Measurements from ENCODE around the gene ZNF330.

ZNF330 gene

DNA sequence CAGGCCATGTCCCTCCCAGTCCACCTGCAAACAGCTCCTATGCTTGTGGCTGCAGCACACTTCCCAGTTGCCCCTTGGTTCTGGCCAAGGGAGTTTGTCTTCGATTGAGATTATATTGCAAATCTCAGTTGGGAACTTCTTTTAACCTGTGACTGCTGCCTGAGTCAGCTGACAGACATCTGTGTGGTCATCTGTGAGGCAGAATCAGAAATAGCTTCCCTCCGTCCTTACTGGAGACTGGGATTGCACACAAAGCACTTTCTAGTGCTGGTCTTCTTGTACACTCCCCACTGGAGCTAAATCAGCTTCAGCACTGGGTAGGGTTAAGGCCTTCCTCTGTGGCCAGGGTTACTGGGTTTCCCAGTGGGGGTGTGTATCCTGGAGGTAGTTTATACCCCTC is 34.3 kb downstream of the ZNF330 start:
- no peak overlapping the region for H3K4me2 ChIP-seq (ENCODE audit: low read length)
- no peaks in the 10 kb centered on the region for H3F3A ChIP-seq (ENCODE audit: control insufficient read depth, insufficient read depth)
- H3K27me3 ChIP-seq (ENCODE audit: control insufficient read depth, low read length): no peaks in the 10 kb centered on the region
- H3K27ac ChIP-seq (ENCODE audit: low read depth, low read length): no peak overlapping the region
- no peaks in the 10 kb centered on the region for H3K36me3 ChIP-seq (ENCODE audit: control insufficient read depth, low read length)
- H3K4me3 ChIP-seq (ENCODE audit: low read length): no peak overlapping the region
- no peaks in the 10 kb centered on the region for H4K20me1 ChIP-seq (ENCODE audit: control insufficient read depth, insufficient read depth, low read depth, low read length)
- H3K9me3 ChIP-seq (ENCODE audit: control insufficient read depth, insufficient read depth, low read length): no peaks in the 10 kb centered on the region
- no peak for TF ChIP-seq EZH2phosphoT487 (IDR thresholded peaks at IDR 0.05; ENCODE audit: borderline replicate concordance, low read length)
- TF ChIP-seq, protein P1, sequence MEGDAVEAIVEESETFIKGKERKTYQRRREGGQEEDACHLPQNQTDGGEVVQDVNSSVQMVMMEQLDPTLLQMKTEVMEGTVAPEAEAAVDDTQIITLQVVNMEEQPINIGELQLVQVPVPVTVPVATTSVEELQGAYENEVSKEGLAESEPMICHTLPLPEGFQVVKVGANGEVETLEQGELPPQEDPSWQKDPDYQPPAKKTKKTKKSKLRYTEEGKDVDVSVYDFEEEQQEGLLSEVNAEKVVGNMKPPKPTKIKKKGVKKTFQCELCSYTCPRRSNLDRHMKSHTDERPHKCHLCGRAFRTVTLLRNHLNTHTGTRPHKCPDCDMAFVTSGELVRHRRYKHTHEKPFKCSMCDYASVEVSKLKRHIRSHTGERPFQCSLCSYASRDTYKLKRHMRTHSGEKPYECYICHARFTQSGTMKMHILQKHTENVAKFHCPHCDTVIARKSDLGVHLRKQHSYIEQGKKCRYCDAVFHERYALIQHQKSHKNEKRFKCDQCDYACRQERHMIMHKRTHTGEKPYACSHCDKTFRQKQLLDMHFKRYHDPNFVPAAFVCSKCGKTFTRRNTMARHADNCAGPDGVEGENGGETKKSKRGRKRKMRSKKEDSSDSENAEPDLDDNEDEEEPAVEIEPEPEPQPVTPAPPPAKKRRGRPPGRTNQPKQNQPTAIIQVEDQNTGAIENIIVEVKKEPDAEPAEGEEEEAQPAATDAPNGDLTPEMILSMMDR (IDR thresholded peaks at IDR 0.05; ENCODE audit: low read depth, low read length, poor library complexity, severe bottlenecking): no peak
- no peaks in the 10 kb centered on the region for H3K4me1 ChIP-seq (ENCODE audit: control insufficient read depth, low read length)
- H3K9me2 ChIP-seq (replicated peaks; ENCODE audit: control insufficient read depth, low read length): no peaks in the 10 kb centered on the region
- no peaks in the 10 kb centered on the region for H3K79me2 ChIP-seq (ENCODE audit: control insufficient read depth, low read length)

GRCh38 chr4:141258558-141258957 is 37.9 kb downstream of the ZNF330 start:
- H3K36me3 ChIP-seq (ENCODE audit: control insufficient read depth, low read length): no peaks in the 10 kb centered on the region
- no peak overlapping the region for H3K4me2 ChIP-seq (ENCODE audit: low read length)
- no peak overlapping the region for H3K4me3 ChIP-seq (ENCODE audit: low read length)
- no peaks in the 10 kb centered on the region for H3K79me2 ChIP-seq (ENCODE audit: control insufficient read depth, low read length)
- H3K27me3 ChIP-seq (ENCODE audit: control insufficient read depth, low read length): no peaks in the 10 kb centered on the region
- H4K20me1 ChIP-seq (ENCODE audit: control insufficient read depth, insufficient read depth, low read depth, low read length): no peaks in the 10 kb centered on the region
- H3K9me2 ChIP-seq (replicated peaks; ENCODE audit: control insufficient read depth, low read length): no peaks in the 10 kb centered on the region
- H3F3A ChIP-seq (ENCODE audit: control insufficient read depth, insufficient read depth): no peaks in the 10 kb centered on the region
- H3K9me3 ChIP-seq (ENCODE audit: control insufficient read depth, insufficient read depth, low read length): no peaks in the 10 kb centered on the region
- no peaks in the 10 kb centered on the region for H3K4me1 ChIP-seq (ENCODE audit: control insufficient read depth, low read length)
- TF ChIP-seq EZH2phosphoT487 (IDR thresholded peaks at IDR 0.05; ENCODE audit: borderline replicate concordance, low read length): no peak
- TF ChIP-seq, protein P1 (IDR thresholded peaks at IDR 0.05; ENCODE audit: low read depth, low read length, poor library complexity, severe bottlenecking): no peak
- H3K27ac ChIP-seq (ENCODE audit: low read depth, low read length): no peak overlapping the region

GRCh38 chr4:141275834-141276233 is 55.1 kb downstream of the ZNF330 start:
- TF ChIP-seq, protein P1 (IDR thresholded peaks at IDR 0.05; ENCODE audit: low read depth, low read length, poor library complexity, severe bottlenecking): no peak
- TF ChIP-seq EZH2phosphoT487 (IDR thresholded peaks at IDR 0.05; ENCODE audit: borderline replicate concordance, low read length): no peak
- Histone ChIP-seq H3K27ac (ENCODE audit: low read depth, low read length) (no peak overlapping the region), H3K9me2 (replicated peaks; ENCODE audit: control insufficient read depth, low read length) (no peaks in the 10 kb centered on the region), H3K79me2 (ENCODE audit: control insufficient read depth, low read length) (no peaks in the 10 kb centered on the region), H3K4me1 (ENCODE audit: control insufficient read depth, low read length) (no peaks in the 10 kb centered on the region), H3K4me3 (ENCODE audit: low read length) (no peak overlapping the region), H3K9me3 (ENCODE audit: control insufficient read depth, insufficient read depth, low read length) (no peaks in the 10 kb centered on the region), H3K36me3 (ENCODE audit: control insufficient read depth, low read length) (no peaks in the 10 kb centered on the region), H4K20me1 (ENCODE audit: control insufficient read depth, insufficient read depth, low read depth, low read length) (no peaks in the 10 kb centered on the region), H3F3A (ENCODE audit: control insufficient read depth, insufficient read depth) (no peaks in the 10 kb centered on the region), H3K27me3 (ENCODE audit: control insufficient read depth, low read length) (no peaks in the 10 kb centered on the region), H3K4me2 (ENCODE audit: low read length) (no peak overlapping the region)

DNA sequence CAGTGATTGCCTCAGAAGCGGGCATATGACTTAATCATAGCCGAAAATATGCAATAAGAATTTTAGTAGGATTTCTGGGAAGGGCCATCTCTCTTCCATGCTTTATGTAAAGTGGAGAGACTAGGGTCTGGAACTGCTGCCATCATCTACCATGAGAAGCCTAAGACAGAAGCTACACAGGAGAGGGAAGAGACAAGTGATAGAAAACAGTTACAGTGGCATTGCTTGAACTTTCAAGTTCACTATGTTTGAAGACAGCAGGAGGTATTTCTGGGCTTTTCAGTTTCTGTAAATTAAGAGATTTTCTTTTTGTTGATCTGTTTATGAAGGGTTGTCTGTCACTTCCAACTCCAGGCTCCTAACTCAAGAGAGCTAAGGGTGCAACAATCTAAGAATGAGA is 62.5 kb downstream of the ZNF330 start:
- TF ChIP-seq, protein P1 (IDR thresholded peaks at IDR 0.05; ENCODE audit: low read depth, low read length, poor library complexity, severe bottlenecking): no peak
- no peak for TF ChIP-seq EZH2phosphoT487 (IDR thresholded peaks at IDR 0.05; ENCODE audit: borderline replicate concordance, low read length)
- Histone ChIP-seq H3K9me2 (replicated peaks; ENCODE audit: control insufficient read depth, low read length) (no peaks in the 10 kb centered on the region), H3K4me3 (ENCODE audit: low read length) (no peak overlapping the region), H3F3A (ENCODE audit: control insufficient read depth, insufficient read depth) (no peaks in the 10 kb centered on the region), H3K27me3 (ENCODE audit: control insufficient read depth, low read length) (no peaks in the 10 kb centered on the region), H4K20me1 (ENCODE audit: control insufficient read depth, insufficient read depth, low read depth, low read length) (no peaks in the 10 kb centered on the region), H3K79me2 (ENCODE audit: control insufficient read depth, low read length) (no peaks in the 10 kb centered on the region), H3K9me3 (ENCODE audit: control insufficient read depth, insufficient read depth, low read length) (no peaks in the 10 kb centered on the region), H3K36me3 (ENCODE audit: control insufficient read depth, low read length) (no peaks in the 10 kb centered on the region), H3K4me1 (ENCODE audit: control insufficient read depth, low read length) (no peaks in the 10 kb centered on the region), H3K4me2 (ENCODE audit: low read length) (no peak overlapping the region), H3K27ac (ENCODE audit: low read depth, low read length) (no peak overlapping the region)

Measured in DOHH2 (cell line).